Liver (tissue), 9 donors: ENCODE data around the gene OTOGL. TPM values are rescaled to one million over a fixed set of nuclear protein-coding genes. Genes with fewer than 3 reads are reported as not detected.

Source experiments
- DNase-seq: peaks from one replicate; pipeline ENCODE4 v3.0.0-alpha.2; 2017; ENCODE audit warnings: low spot score
- H3K27ac ChIP-seq, 2 donors: one replicate each; pipeline ENCODE4 v1.7.0; 2013; ENCODE audit warnings: inconsistent platforms in 2 of 2, low read length in 2 of 2, control low read depth in 1 of 2, low read depth in 1 of 2, mild to moderate bottlenecking in 1 of 2
- H3K27me3 ChIP-seq, 4 donors: one replicate each; pipeline versions ENCODE4 v1.6.1 to v1.7.0; 2013; ENCODE audit warnings: low read length in 3 of 4, inconsistent platforms in 1 of 4, mild to moderate bottlenecking in 1 of 4, moderate library complexity in 1 of 4; ENCODE audit not compliant: control insufficient read depth in 4 of 4, insufficient read depth in 4 of 4
- H3K36me3 ChIP-seq, 4 donors: one replicate each; pipeline versions ENCODE4 v1.6.1 to v1.7.0; 2013; ENCODE audit warnings: low read length in 3 of 4, mild to moderate bottlenecking in 3 of 4, low read depth in 1 of 4, moderate library complexity in 1 of 4; ENCODE audit not compliant: control insufficient read depth in 4 of 4, insufficient read depth in 3 of 4
- H3K4me1 ChIP-seq, 4 donors: one replicate each; pipeline versions ENCODE4 v1.6.1 to v1.7.0; 2013; ENCODE audit warnings: low read length in 3 of 4, mild to moderate bottlenecking in 3 of 4, moderate library complexity in 1 of 4; ENCODE audit not compliant: control insufficient read depth in 4 of 4, insufficient read depth in 4 of 4
- H3K4me3 ChIP-seq, 3 donors: one replicate each; pipeline versions ENCODE4 v1.6.1 to v1.7.0; 2013; ENCODE audit warnings: low read length in 3 of 3, control low read depth in 1 of 3, low read depth in 1 of 3, mild to moderate bottlenecking in 1 of 3
- H3K9ac ChIP-seq, 2 donors: one replicate each; pipeline ENCODE4 v1.7.0; 2013; ENCODE audit warnings: low read length in 2 of 2, mild to moderate bottlenecking in 2 of 2, moderate library complexity in 2 of 2, control low read depth in 1 of 2, low read depth in 1 of 2
- H3K9me3 ChIP-seq, 4 donors: one replicate each; pipeline versions ENCODE4 v1.6.1 to v1.7.0; 2013; ENCODE audit warnings: low read length in 3 of 4; ENCODE audit not compliant: control insufficient read depth in 4 of 4
- ATF3 ChIP-seq: IDR thresholded peaks from 2 replicates; pipeline ENCODE4 v1.6.1; 2016; ENCODE audit warnings: antibody characterized with exemption
- EGR1 ChIP-seq, 2 donors: IDR thresholded peaks; 2 replicates each; pipeline ENCODE4 v1.6.1; 2016 to 2018; ENCODE audit warnings: antibody characterized with exemption in 2 of 2, low read depth in 2 of 2
- FOXA1 ChIP-seq: IDR thresholded peaks from 2 replicates; pipeline ENCODE4 v1.6.1; 2016; ENCODE audit warnings: antibody characterized with exemption
- FOXA2 ChIP-seq: IDR thresholded peaks from 2 replicates; pipeline ENCODE4 v1.6.1; 2016; ENCODE audit warnings: antibody characterized with exemption
- GABPA ChIP-seq, 2 donors: IDR thresholded peaks in 1 of 2; conservative IDR thresholded peaks in 1 of 2; 2 replicates each; pipeline ENCODE4 v1.6.1; 2016; ENCODE audit warnings: antibody characterized with exemption in 2 of 2, mild to moderate bottlenecking in 1 of 2, moderate library complexity in 1 of 2
- HNF4A ChIP-seq, 2 donors: conservative IDR thresholded peaks; 2 replicates each; pipeline ENCODE4 v1.6.1; 2016; ENCODE audit warnings: antibody characterized with exemption in 2 of 2, mild to moderate bottlenecking in 2 of 2
- HNF4G ChIP-seq: IDR thresholded peaks from 2 replicates; pipeline ENCODE4 v1.6.1; 2016; ENCODE audit warnings: antibody characterized with exemption
- JUND ChIP-seq, 2 donors: IDR thresholded peaks; 2 replicates each; pipeline ENCODE4 v1.6.1; 2016; ENCODE audit warnings: antibody characterized with exemption in 2 of 2
- NR2F2 ChIP-seq: IDR thresholded peaks from 2 replicates; pipeline ENCODE4 v1.6.1; 2016; ENCODE audit warnings: antibody characterized with exemption
- RAD21 ChIP-seq, 2 donors: IDR thresholded peaks; 2 replicates each; pipeline ENCODE4 v1.6.1; 2016; ENCODE audit warnings: antibody characterized with exemption in 2 of 2, mild to moderate bottlenecking in 2 of 2
- RXRA ChIP-seq, 2 donors: IDR thresholded peaks; 2 replicates each; pipeline ENCODE4 v1.6.1; 2017 to 2018; ENCODE audit warnings: antibody characterized with exemption in 2 of 2, mild to moderate bottlenecking in 1 of 2
- SP1 ChIP-seq: IDR thresholded peaks from 2 replicates; pipeline ENCODE4 v1.6.1; 2018; ENCODE audit warnings: antibody characterized with exemption, mild to moderate bottlenecking
- TAF1 ChIP-seq: conservative IDR thresholded peaks from 2 replicates; pipeline ENCODE4 v1.6.1; 2016; ENCODE audit warnings: antibody characterized with exemption, mild to moderate bottlenecking
- YY1 ChIP-seq: IDR thresholded peaks from 2 replicates; pipeline ENCODE4 v1.6.1; 2016; ENCODE audit warnings: antibody characterized with exemption, mild to moderate bottlenecking
- WGBS: extraction: QIAGEN DNeasy Blood & Tissue Kit; methylation state at CpG from one replicate; pipeline ENCODE4 v1.1.7; 2013; 5-methylcytosine and 5-hydroxymethylcytosine counted together
- polyA plus RNA-seq, 2 donors: library from polyadenylated mRNA; stranded (reverse) in 1 of 2; unstranded in 1 of 2; fragments of 200-250 nt in 1 of 2; fragments of >200 nt in 1 of 2; fragmentation: Nextera tagmentation in 1 of 2; extraction: Ambion mirVana in 1 of 2; gene quantifications; one replicate each; pipeline versions ENCODE4 v1.2.1 to v1.2.3, GENCODE V29; 2013 to 2015
- total RNA-seq, 2 donors: library from RNA; depleted of rRNA; stranded (reverse); fragments of >200 nt; gene quantifications; one replicate each; pipeline ENCODE4 v1.2.3, GENCODE V29; 2014
- TF ChIP-seq, protein P1 (sequence below): IDR thresholded peaks from 2 replicates; pipeline ENCODE4 v1.6.1; 2016; ENCODE audit warnings: antibody characterized with exemption
- TF ChIP-seq, protein P2 (sequence below): fragments of 150-350 bp; IDR thresholded peaks from 2 replicates; pipeline ENCODE4 v1.5.1; 2017; ENCODE audit warnings: improper control_type of control experiment, low read depth, low read length; ENCODE audit not compliant: missing input control
- TF ChIP-seq, protein P3 (sequence below): IDR thresholded peaks from 2 replicates; pipeline ENCODE4 v1.6.1; 2016; ENCODE audit warnings: antibody characterized with exemption, mild to moderate bottlenecking
- TF ChIP-seq, protein P4 (sequence below): IDR thresholded peaks from 2 replicates; pipeline ENCODE4 v1.6.1; 2016; ENCODE audit warnings: antibody characterized with exemption
- donor health status: healthy.
- donor health status: healthy.
- donor health status: healthy.
- donor health status: healthy.
- donor health status: healthy.

Gene OTOGL
- total and polyA plus RNA-seq, 4 donors, result 0.01 to 0.09 (median 0.08) TPM; not detected in 1

DNA sequence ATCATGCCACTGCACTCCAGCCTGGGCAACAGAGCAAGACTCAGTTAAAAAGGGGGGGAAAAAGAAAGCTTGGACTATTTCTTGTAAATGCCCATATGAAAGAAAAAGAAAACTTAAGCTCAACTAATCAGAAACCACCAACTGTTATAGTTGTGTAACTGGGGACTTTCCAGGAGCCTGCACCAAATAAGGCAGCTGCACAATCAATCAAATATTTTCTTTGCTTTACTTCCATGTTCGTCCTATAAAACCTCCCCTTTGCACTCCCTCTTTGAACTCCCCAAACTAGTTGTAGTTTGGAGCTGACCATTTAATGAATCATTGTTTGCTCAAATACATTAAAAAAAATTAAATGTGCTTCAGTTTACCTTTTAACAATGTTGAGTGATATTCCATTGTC is 54.9 kb downstream of the OTOGL start (continued):
- TF ChIP-seq NR2F2 (no peak), JUND (IDR thresholded peaks at IDR 0.05) (no peak), FOXA1 (no peak), TAF1 (no peak), EGR1 (IDR thresholded peaks at IDR 0.05; ENCODE audit: low read depth in 2 of 2) (no peak), GABPA (IDR thresholded peaks at IDR 0.05 in 1 of 2, conservative IDR thresholded peaks at IDR 0.05 in 1 of 2) (no peak), HNF4G (no peak)
- TF ChIP-seq, protein P1, sequence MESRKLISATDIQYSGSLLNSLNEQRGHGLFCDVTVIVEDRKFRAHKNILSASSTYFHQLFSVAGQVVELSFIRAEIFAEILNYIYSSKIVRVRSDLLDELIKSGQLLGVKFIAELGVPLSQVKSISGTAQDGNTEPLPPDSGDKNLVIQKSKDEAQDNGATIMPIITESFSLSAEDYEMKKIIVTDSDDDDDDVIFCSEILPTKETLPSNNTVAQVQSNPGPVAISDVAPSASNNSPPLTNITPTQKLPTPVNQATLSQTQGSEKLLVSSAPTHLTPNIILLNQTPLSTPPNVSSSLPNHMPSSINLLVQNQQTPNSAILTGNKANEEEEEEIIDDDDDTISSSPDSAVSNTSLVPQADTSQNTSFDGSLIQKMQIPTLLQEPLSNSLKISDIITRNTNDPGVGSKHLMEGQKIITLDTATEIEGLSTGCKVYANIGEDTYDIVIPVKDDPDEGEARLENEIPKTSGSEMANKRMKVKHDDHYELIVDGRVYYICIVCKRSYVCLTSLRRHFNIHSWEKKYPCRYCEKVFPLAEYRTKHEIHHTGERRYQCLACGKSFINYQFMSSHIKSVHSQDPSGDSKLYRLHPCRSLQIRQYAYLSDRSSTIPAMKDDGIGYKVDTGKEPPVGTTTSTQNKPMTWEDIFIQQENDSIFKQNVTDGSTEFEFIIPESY, result no peak

DNA sequence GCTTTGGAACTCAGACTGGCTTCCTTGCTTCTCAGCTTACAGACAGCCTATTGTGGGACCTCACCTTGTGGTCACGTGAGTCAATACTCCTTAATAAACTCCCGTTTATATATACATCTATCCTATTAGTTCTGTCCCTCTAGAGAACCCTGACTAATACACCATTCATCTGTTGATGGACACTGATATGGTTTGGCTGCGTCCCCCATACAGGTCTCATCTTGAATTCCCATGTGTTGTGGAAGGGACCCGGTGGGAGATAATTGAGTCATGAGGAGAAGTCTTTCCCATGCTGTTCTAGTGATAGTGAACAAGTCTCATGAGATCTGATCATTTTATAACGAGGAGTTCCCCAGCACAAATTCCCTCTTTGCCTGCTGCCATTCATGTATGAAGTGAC is 57.0 kb downstream of the OTOGL start:
- WGBS, result 74% methylated on average over 5 of the region's 5 CpGs
- Histone ChIP-seq H3K9ac (no peak overlapping the region), H3K36me3 (no peaks in the 10 kb centered on the region), H3K4me3 (no peak overlapping the region), H3K27me3 (no peaks in the 10 kb centered on the region), H3K9me3 (no peaks in the 10 kb centered on the region), H3K27ac (no peak overlapping the region), H3K4me1 (no peaks in the 10 kb centered on the region)
- TF ChIP-seq, protein P2, sequence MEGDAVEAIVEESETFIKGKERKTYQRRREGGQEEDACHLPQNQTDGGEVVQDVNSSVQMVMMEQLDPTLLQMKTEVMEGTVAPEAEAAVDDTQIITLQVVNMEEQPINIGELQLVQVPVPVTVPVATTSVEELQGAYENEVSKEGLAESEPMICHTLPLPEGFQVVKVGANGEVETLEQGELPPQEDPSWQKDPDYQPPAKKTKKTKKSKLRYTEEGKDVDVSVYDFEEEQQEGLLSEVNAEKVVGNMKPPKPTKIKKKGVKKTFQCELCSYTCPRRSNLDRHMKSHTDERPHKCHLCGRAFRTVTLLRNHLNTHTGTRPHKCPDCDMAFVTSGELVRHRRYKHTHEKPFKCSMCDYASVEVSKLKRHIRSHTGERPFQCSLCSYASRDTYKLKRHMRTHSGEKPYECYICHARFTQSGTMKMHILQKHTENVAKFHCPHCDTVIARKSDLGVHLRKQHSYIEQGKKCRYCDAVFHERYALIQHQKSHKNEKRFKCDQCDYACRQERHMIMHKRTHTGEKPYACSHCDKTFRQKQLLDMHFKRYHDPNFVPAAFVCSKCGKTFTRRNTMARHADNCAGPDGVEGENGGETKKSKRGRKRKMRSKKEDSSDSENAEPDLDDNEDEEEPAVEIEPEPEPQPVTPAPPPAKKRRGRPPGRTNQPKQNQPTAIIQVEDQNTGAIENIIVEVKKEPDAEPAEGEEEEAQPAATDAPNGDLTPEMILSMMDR, result no peak
- TF ChIP-seq SP1 (no peak), TAF1 (no peak), GABPA (IDR thresholded peaks at IDR 0.05 in 1 of 2, conservative IDR thresholded peaks at IDR 0.05 in 1 of 2) (no peak), EGR1 (IDR thresholded peaks at IDR 0.05; ENCODE audit: low read depth in 2 of 2) (no peak), HNF4A (conservative IDR thresholded peaks at IDR 0.05) (no peak), RAD21 (IDR thresholded peaks at IDR 0.05) (no peak), JUND (IDR thresholded peaks at IDR 0.05) (no peak), FOXA2 (no peak), ATF3 (no peak), RXRA (IDR thresholded peaks at IDR 0.05) (no peak), NR2F2 (no peak), HNF4G (no peak), YY1 (no peak)
- TF ChIP-seq, protein P1, result no peak
- TF ChIP-seq, protein P3, sequence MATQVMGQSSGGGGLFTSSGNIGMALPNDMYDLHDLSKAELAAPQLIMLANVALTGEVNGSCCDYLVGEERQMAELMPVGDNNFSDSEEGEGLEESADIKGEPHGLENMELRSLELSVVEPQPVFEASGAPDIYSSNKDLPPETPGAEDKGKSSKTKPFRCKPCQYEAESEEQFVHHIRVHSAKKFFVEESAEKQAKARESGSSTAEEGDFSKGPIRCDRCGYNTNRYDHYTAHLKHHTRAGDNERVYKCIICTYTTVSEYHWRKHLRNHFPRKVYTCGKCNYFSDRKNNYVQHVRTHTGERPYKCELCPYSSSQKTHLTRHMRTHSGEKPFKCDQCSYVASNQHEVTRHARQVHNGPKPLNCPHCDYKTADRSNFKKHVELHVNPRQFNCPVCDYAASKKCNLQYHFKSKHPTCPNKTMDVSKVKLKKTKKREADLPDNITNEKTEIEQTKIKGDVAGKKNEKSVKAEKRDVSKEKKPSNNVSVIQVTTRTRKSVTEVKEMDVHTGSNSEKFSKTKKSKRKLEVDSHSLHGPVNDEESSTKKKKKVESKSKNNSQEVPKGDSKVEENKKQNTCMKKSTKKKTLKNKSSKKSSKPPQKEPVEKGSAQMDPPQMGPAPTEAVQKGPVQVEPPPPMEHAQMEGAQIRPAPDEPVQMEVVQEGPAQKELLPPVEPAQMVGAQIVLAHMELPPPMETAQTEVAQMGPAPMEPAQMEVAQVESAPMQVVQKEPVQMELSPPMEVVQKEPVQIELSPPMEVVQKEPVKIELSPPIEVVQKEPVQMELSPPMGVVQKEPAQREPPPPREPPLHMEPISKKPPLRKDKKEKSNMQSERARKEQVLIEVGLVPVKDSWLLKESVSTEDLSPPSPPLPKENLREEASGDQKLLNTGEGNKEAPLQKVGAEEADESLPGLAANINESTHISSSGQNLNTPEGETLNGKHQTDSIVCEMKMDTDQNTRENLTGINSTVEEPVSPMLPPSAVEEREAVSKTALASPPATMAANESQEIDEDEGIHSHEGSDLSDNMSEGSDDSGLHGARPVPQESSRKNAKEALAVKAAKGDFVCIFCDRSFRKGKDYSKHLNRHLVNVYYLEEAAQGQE, result no peak
- TF ChIP-seq, protein P4, sequence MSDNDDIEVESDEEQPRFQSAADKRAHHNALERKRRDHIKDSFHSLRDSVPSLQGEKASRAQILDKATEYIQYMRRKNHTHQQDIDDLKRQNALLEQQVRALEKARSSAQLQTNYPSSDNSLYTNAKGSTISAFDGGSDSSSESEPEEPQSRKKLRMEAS, result no peak
- DNase-seq, result no peak
